PFSK-1 (cell line): ENCODE data around the gene MBLAC1.

Experiments
- FOXP2 ChIP-seq: optimal IDR thresholded peaks from 2 replicates; pipeline ENCODE3; 2011; ENCODE audit warnings: borderline replicate concordance, control low read depth, inconsistent platforms; ENCODE audit not compliant: insufficient read depth; ENCODE audit errors: extremely low read length, extremely low read depth
- POLR2AphosphoS5 ChIP-seq: IDR thresholded peaks from 2 replicates; pipeline ENCODE4 v1.6.1; 2012; ENCODE audit warnings: low read depth, mild to moderate bottlenecking, control low read depth, low read length, moderate library complexity
- SIN3A ChIP-seq: IDR thresholded peaks from 2 replicates; pipeline ENCODE4 v1.6.1; 2012; ENCODE audit warnings: mild to moderate bottlenecking, low read length, moderate library complexity, borderline replicate concordance; ENCODE audit not compliant: insufficient read depth
- TAF1 ChIP-seq: IDR thresholded peaks from 2 replicates; pipeline ENCODE4 v1.6.1; 2012; ENCODE audit warnings: low read length, control low read depth, borderline replicate concordance; ENCODE audit not compliant: insufficient read depth

- TF ChIP-seq FOXP2, result no peak
- TF ChIP-seq TAF1, result no peak
- no peak for TF ChIP-seq POLR2AphosphoS5
- no peak for TF ChIP-seq SIN3A
Measured at GRCh38 chr7:100082978-100083377, 43.8 kb upstream of the MBLAC1 start.
